ENCODE data around the gene GRIA1. TPM values are rescaled to one million over a fixed set of nuclear protein-coding genes. Genes with fewer than 3 reads are reported as not detected.

GRIA1 gene
- total and polyA plus RNA-seq, 2 of the 4 experiments (the other 2 are of a cell fraction): 0.48 to 1.3 TPM

DNA sequence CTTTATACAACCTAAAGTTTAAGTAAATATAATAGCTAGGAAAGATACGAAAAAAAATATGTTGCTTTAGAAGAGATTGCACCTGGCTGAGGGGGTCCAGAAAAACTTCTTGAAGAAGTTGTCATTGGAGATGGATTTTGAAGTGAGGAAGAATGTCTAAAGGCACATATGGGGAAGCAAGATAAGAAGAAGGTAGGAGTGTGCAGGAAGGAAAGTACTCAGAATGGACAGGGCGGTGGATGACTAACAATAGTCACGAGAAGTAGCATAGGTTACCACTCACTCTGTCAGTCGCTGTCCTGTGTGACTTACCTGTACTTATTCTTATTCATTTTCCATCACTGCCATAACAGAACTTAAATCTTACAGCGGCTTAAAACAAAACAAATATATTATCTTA, 251.6 kb downstream of the GRIA1 start:
- H3K23ac ChIP-seq (ENCODE audit: low read depth, low read length): no peak overlapping the region
- no peak for TF ChIP-seq RFX5 (IDR thresholded peaks at IDR 0.05; ENCODE audit: low read depth, low read length)
- no peak for TF ChIP-seq MAZ (IDR thresholded peaks at IDR 0.05; ENCODE audit: borderline replicate concordance, low read depth, low read length)
- no peak for TF ChIP-seq USF2 (IDR thresholded peaks at IDR 0.05; ENCODE audit: low read depth, low read length)
- no peak for TF ChIP-seq MAFK (IDR thresholded peaks at IDR 0.05; ENCODE audit: low read depth, low read length)
- no peak for TF ChIP-seq CHD1 (IDR thresholded peaks at IDR 0.05; ENCODE audit: low read depth, low read length)
- no peak for TF ChIP-seq POLR2A (IDR thresholded peaks at IDR 0.05; ENCODE audit: low read depth, low read length)
- no peak for TF ChIP-seq CEBPB (IDR thresholded peaks at IDR 0.05; ENCODE audit: low read depth, low read length)
- no peak for TF ChIP-seq MXI1 (IDR thresholded peaks at IDR 0.05; ENCODE audit: borderline replicate concordance, low read depth, low read length)
- no peak for TF ChIP-seq BHLHE40 (IDR thresholded peaks at IDR 0.05; ENCODE audit: low read depth, low read length)
- TF ChIP-seq NFE2L2 (IDR thresholded peaks at IDR 0.05; ENCODE audit: low read depth, low read length): no peak
- no peak for TF ChIP-seq RAD21 (IDR thresholded peaks at IDR 0.05; ENCODE audit: low read length)
- no peak for TF ChIP-seq ELK1 (IDR thresholded peaks at IDR 0.05; ENCODE audit: borderline replicate concordance, low read depth, low read length)
- TF ChIP-seq, protein P1, sequence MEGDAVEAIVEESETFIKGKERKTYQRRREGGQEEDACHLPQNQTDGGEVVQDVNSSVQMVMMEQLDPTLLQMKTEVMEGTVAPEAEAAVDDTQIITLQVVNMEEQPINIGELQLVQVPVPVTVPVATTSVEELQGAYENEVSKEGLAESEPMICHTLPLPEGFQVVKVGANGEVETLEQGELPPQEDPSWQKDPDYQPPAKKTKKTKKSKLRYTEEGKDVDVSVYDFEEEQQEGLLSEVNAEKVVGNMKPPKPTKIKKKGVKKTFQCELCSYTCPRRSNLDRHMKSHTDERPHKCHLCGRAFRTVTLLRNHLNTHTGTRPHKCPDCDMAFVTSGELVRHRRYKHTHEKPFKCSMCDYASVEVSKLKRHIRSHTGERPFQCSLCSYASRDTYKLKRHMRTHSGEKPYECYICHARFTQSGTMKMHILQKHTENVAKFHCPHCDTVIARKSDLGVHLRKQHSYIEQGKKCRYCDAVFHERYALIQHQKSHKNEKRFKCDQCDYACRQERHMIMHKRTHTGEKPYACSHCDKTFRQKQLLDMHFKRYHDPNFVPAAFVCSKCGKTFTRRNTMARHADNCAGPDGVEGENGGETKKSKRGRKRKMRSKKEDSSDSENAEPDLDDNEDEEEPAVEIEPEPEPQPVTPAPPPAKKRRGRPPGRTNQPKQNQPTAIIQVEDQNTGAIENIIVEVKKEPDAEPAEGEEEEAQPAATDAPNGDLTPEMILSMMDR (conservative IDR thresholded peaks at IDR 0.05; ENCODE audit: low read depth, low read length): no peak
- TF ChIP-seq RCOR1 (IDR thresholded peaks at IDR 0.05; ENCODE audit: insufficient replicate concordance, low read length): no peak
- no peak for TF ChIP-seq FOS (IDR thresholded peaks at IDR 0.05; ENCODE audit: low read depth, low read length)
- TF ChIP-seq SMC3 (IDR thresholded peaks at IDR 0.05; ENCODE audit: low read depth, low read length): no peak
- H3K4me2 ChIP-seq (ENCODE audit: low read depth, low read length): no peak overlapping the region
- H2BK20ac ChIP-seq (ENCODE audit: low read depth, low read length): no peak overlapping the region
- no peak overlapping the region for H2AK9ac ChIP-seq (replicated peaks; ENCODE audit: low read depth, low read length, poor library complexity)
- intact Hi-C loops (cut with micrococcal nuclease): no loop called here
- H3K9me1 ChIP-seq (ENCODE audit: insufficient read depth, low read length): no peaks in the 10 kb centered on the region
- POLR2A ChIA-PET (ENCODE audit: unreplicated experiment): no interaction called here
- H4K5ac ChIP-seq (ENCODE audit: low read depth, low read length): no peak overlapping the region
- no peak overlapping the region for H4K91ac ChIP-seq (ENCODE audit: insufficient read depth, low read depth, low read length)
- no peak overlapping the region for H2BK15ac ChIP-seq (ENCODE audit: low read depth, low read length)
- H2BK120ac ChIP-seq (ENCODE audit: low read depth, low read length): no peak overlapping the region
- no peak overlapping the region for H3K4ac ChIP-seq (ENCODE audit: low read depth, low read length)
- no peak overlapping the region for H2AK5ac ChIP-seq (ENCODE audit: low read depth, low read length)
- no peaks in the 10 kb centered on the region for H3K36me3 ChIP-seq (ENCODE audit: control insufficient read depth, insufficient read depth, low read length)
- H3K4me3 ChIP-seq (ENCODE audit: insufficient read depth, low read depth, low read length): no peak overlapping the region
- no peaks in the 10 kb centered on the region for H3K9me3 ChIP-seq (ENCODE audit: control insufficient read depth, insufficient read depth, low read length)
- no peak overlapping the region for H3K9ac ChIP-seq (ENCODE audit: low read depth, low read length)
- BruUV-seq (replicated peaks): no TSS peak
- no CpG with 5 or more reads among the region's 5 CpGs for WGBS, 2 experiments (ENCODE audit: extremely low coverage in 2 of 2, insufficient read length in 1 of 2)
- in situ Hi-C loops (cut with MboI; ENCODE audit: low sequenced_read_pairs): no loop called here
- H2BK5ac ChIP-seq (ENCODE audit: low read depth, low read length, poor library complexity, severe bottlenecking): no peak overlapping the region
- no peak for ATAC-seq (ENCODE audit: low read depth)
- H2AFZ ChIP-seq (replicated peaks; ENCODE audit: low read length, poor library complexity): no peak overlapping the region
- H3K4me1 ChIP-seq (ENCODE audit: control insufficient read depth, insufficient read depth, low read length): peaks cover 2% of the 10 kb centered on the region; the same call in 1 of the 2 replicates
- no peak overlapping the region for H4K8ac ChIP-seq (ENCODE audit: low read depth in 2 of 2, low read length in 2 of 2)
- no peak for DNase-seq
- no peaks in the 10 kb centered on the region for H3K79me1 ChIP-seq (ENCODE audit: low read depth in 1 of 2, low read length in 2 of 2)
- H4K20me1 ChIP-seq (ENCODE audit: insufficient read depth, low read length): no peaks in the 10 kb centered on the region
- no peaks in the 10 kb centered on the region for H3K27me3 ChIP-seq (ENCODE audit: control insufficient read depth, insufficient read depth, low read length)
- H3K56ac ChIP-seq (ENCODE audit: extremely low read depth, insufficient read depth, low read length): no peak overlapping the region
- H3K18ac ChIP-seq (ENCODE audit: low read depth, low read length): no peak overlapping the region
- dilution Hi-C loops (cut with HindIII; ENCODE audit: low sequenced_read_pairs, unreplicated experiment): no loop called here
- H3K14ac ChIP-seq (replicated peaks; ENCODE audit: low read depth, low read length): no peak overlapping the region
- CTCF ChIA-PET: no interaction called here
- H3K27ac ChIP-seq (ENCODE audit: insufficient read depth, low read length): no peak overlapping the region
